CD14-positive monocyte (primary cell): ENCODE results near the gene HSPA12B. TPM values are rescaled to one million over a fixed set of nuclear protein-coding genes. Genes with fewer than 3 reads are reported as not detected.

Source experiments
- DNase-seq, 3 donors: peaks; one replicate each; pipeline ENCODE4 v3.0.0-alpha.2; 2011 to 2022
- H2AFZ ChIP-seq: 2 replicates; pipeline ENCODE4 v1.6.0; 2012; ENCODE audit warnings: mild to moderate bottlenecking, low read depth, low read length, inconsistent platforms; ENCODE audit not compliant: insufficient read depth, poor library complexity, severe bottlenecking
- H3K27ac ChIP-seq, 2 donors: 1 replicate in 1 of 2; 2 replicates in 1 of 2; pipeline ENCODE4 v1.5.1; 2012 to 2013; ENCODE audit warnings: low read length in 2 of 2, control low read depth in 1 of 2, inconsistent platforms in 1 of 2, low read depth in 1 of 2, mild to moderate bottlenecking in 1 of 2
- H3K27me3 ChIP-seq, 2 donors: one replicate each; pipeline versions ENCODE4 v1.6.0 to v1.6.1; 2011 to 2013; ENCODE audit warnings: low read length in 2 of 2; ENCODE audit not compliant: control insufficient read depth in 2 of 2, insufficient read depth in 2 of 2
- H3K36me3 ChIP-seq, 2 donors: replicated peaks in 1 of 2; 1 replicate in 1 of 2; 2 replicates in 1 of 2; pipeline versions ENCODE4 v1.5.1 to v1.6.1; 2012 to 2013; ENCODE audit warnings: low read length in 2 of 2, control low read depth in 1 of 2, inconsistent platforms in 1 of 2, mild to moderate bottlenecking in 1 of 2; ENCODE audit not compliant: insufficient read depth in 2 of 2, control insufficient read depth in 1 of 2
- H3K4me1 ChIP-seq, 2 donors: 1 replicate in 1 of 2; 2 replicates in 1 of 2; pipeline versions ENCODE4 v1.5.1 to v1.6.1; 2012 to 2013; ENCODE audit warnings: low read length in 2 of 2, control low read depth in 1 of 2, inconsistent platforms in 1 of 2, mild to moderate bottlenecking in 1 of 2, moderate library complexity in 1 of 2; ENCODE audit not compliant: insufficient read depth in 2 of 2, control insufficient read depth in 1 of 2
- H3K4me2 ChIP-seq: replicated peaks from 2 replicates; pipeline ENCODE3; 2012; ENCODE audit warnings: low read length, moderate library complexity, mild to moderate bottlenecking; ENCODE audit not compliant: poor library complexity, severe bottlenecking; ENCODE audit errors: extremely low read depth
- H3K4me3 ChIP-seq, 3 experiments: fragments of 200-600 bp in 1 of 3; sonication (generic) in 1 of 3; replicated peaks in 1 of 3; 1 replicate in 2 of 3; 2 replicates in 1 of 3; pipeline ENCODE4 v1.5.1; 2011 to 2013; ENCODE audit warnings: low read length in 3 of 3, mild to moderate bottlenecking in 3 of 3, control low read depth in 2 of 3, low read depth in 2 of 3, inconsistent platforms in 1 of 3, moderate library complexity in 1 of 3
- H3K79me2 ChIP-seq: 2 replicates; pipeline ENCODE4 v1.6.0; 2012; ENCODE audit warnings: mild to moderate bottlenecking, control low read depth, inconsistent platforms, low read length, moderate library complexity; ENCODE audit not compliant: insufficient read depth
- H3K9ac ChIP-seq: 2 replicates; pipeline ENCODE4 v1.6.0; 2017; ENCODE audit warnings: low read length, mild to moderate bottlenecking; ENCODE audit not compliant: insufficient read depth, poor library complexity, severe bottlenecking
- H3K9me3 ChIP-seq, 2 donors: replicated peaks in 1 of 2; 1 replicate in 1 of 2; 2 replicates in 1 of 2; pipeline versions ENCODE4 v1.5.1 to v1.6.1; 2012 to 2013; ENCODE audit warnings: low read length in 2 of 2, control low read depth in 1 of 2; ENCODE audit not compliant: control insufficient read depth in 1 of 2, insufficient read depth in 1 of 2
- H4K20me1 ChIP-seq: 2 replicates; pipeline ENCODE4 v1.6.0; 2012; ENCODE audit warnings: mild to moderate bottlenecking, low read length, control low read depth, moderate library complexity; ENCODE audit not compliant: insufficient read depth
- H3K27ac Mint-ChIP-seq, 7 donors: one replicate each; pipeline ENCODE4 v1.8.0; 2020; ENCODE audit warnings: mild to moderate bottlenecking in 7 of 7, mixed read lengths in 7 of 7, moderate library complexity in 6 of 7, inconsistent platforms in 2 of 7
- H3K27me3 Mint-ChIP-seq, 3 donors: one replicate each; pipeline ENCODE4 v1.8.0; 2021 to 2022; ENCODE audit warnings: low read depth in 3 of 3, mild to moderate bottlenecking in 3 of 3, mixed read lengths in 3 of 3, moderate library complexity in 3 of 3, inconsistent platforms in 1 of 3
- H3K36me3 Mint-ChIP-seq, 2 donors: one replicate each; pipeline ENCODE4 v1.8.0; 2020; ENCODE audit warnings: mixed read lengths in 2 of 2, inconsistent platforms in 1 of 2, mild to moderate bottlenecking in 1 of 2
- H3K4me1 Mint-ChIP-seq: one replicate; pipeline ENCODE4 v1.8.0; 2020; ENCODE audit warnings: mild to moderate bottlenecking, mixed read lengths
- H3K4me3 Mint-ChIP-seq, 2 donors: one replicate each; pipeline ENCODE4 v1.8.0; 2020; ENCODE audit warnings: mild to moderate bottlenecking in 2 of 2, mixed read lengths in 2 of 2, moderate library complexity in 1 of 2
- H3K9me3 Mint-ChIP-seq, 7 donors: one replicate each; pipeline ENCODE4 v1.8.0; 2020 to 2022; ENCODE audit warnings: mixed read lengths in 7 of 7, mild to moderate bottlenecking in 6 of 7, moderate library complexity in 6 of 7, inconsistent platforms in 2 of 7
- CTCF ChIP-seq: fragments of 200-600 bp; IDR thresholded peaks from one replicate; pipeline ENCODE4 v1.8.0; 2022; ENCODE audit warnings: antibody characterized with exemption, mild to moderate bottlenecking
- WGBS: methylation state at CpG from one replicate; pipeline ENCODE4 v1.1.5; 2013; ENCODE audit warnings: missing lambda C conversion rate; ENCODE audit not compliant: insufficient coverage; 5-methylcytosine and 5-hydroxymethylcytosine counted together
- intact Hi-C, 2 donors: fragments of 100-400 bp; cut with micrococcal nuclease; formaldehyde crosslinking; loops; one replicate each; pipeline versions ENCODE4 v1.15.0 to v1.15.1; 2023
- polyA plus RNA-seq, 3 donors: library from polyadenylated mRNA; depleted of rRNA in 1 of 3; unstranded in 2 of 3; stranded (reverse) in 1 of 3; fragments of 300-500 nt in 2 of 3; fragments of >200 nt in 1 of 3; fragmentation: Illumina TruSeq in 2 of 3; gene quantifications; 1 replicate in 2 of 3; 2 replicates in 1 of 3; pipeline ENCODE4 v1.2.3, GENCODE V29; 2012 to 2021

HSPA12B gene
- polyA plus RNA-seq, 3 donors: not detected

DNA sequence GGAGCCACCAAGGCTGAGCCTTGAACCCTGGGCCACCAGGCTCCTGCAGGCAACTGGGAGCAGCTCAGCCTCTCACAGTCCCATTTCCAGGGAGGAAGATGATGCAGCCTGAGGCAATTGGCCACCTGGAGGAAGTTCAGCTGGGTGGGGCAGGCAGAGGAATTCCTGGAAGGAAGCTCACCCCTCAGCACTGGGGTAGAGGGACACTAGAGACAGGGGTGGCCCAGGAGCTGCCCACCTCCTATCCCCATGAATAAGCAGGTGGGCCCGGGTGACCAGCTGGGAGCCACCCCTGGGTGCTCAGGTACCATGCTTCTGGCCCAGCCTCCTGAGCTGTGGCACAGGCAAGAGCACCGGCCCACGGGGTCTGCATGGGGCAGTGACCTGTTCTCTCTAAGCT is 3.6 kb upstream of the HSPA12B start:
- H3K4me2 ChIP-seq: no peak overlapping the region
- Mint-ChIP-seq H3K9me3 (peaks cover 0 to 5% (median 0%) of the 10 kb centered on the region in 7 donors), H3K4me1 (peaks cover 13% of the 10 kb centered on the region), H3K36me3 (no peaks in the 10 kb centered on the region), H3K27ac (no peak overlapping the region), H3K4me3 (no peak overlapping the region), H3K27me3 (peaks cover 38 to 55% (median 55%) of the 10 kb centered on the region in 3 donors)
- DNase-seq: no peak
- H2AFZ ChIP-seq: no peak overlapping the region
- no peaks in the 10 kb centered on the region for H3K36me3 ChIP-seq
- TF ChIP-seq CTCF: no peak
- H3K4me1 ChIP-seq: no peaks in the 10 kb centered on the region
- intact Hi-C loops: no loop called here
- H4K20me1 ChIP-seq: no peaks in the 10 kb centered on the region
- no peak overlapping the region for H3K4me3 ChIP-seq
- no peak overlapping the region for H3K27ac ChIP-seq
- no peaks in the 10 kb centered on the region for H3K79me2 ChIP-seq
- no peak overlapping the region for H3K9ac ChIP-seq
- 67% methylated on average over 1 of the region's 3 CpGs for WGBS
- H3K9me3 ChIP-seq: peaks cover 0 to 4% of the 10 kb centered on the region in 2 donors
- H3K27me3 ChIP-seq: peaks cover 0 to 50% of the 10 kb centered on the region in 2 donors

DNA sequence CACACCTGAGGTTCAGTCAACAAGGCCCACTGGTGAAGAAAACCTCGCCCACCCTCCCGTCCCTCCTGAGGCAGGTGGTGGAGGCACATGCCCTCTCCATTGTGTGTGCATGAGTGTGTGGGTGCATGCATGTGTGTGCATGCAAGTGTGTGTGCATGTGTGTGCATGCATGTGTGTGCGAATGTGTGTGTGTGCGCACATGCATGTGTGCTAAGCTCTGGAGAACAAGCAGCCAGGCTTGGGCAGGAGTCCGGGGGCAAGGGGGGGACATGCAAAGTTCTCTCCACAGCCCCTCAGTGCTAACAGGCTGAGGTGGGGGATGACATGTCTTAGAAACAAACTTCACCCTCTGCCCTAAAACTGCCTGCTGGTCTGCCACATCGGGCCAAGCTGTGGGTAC is 3.1 kb upstream of the HSPA12B start:
- Mint-ChIP-seq H3K27ac (no peak overlapping the region), H3K9me3 (peaks cover 0 to 5% (median 0%) of the 10 kb centered on the region in 7 donors), H3K4me1 (peaks cover 11% of the 10 kb centered on the region), H3K4me3 (no peak overlapping the region), H3K36me3 (no peaks in the 10 kb centered on the region), H3K27me3 (peaks cover 39 to 60% (median 55%) of the 10 kb centered on the region in 3 donors)
- TF ChIP-seq CTCF: no peak
- peaks cover 0 to 50% of the 10 kb centered on the region in 2 donors for H3K27me3 ChIP-seq
- 94% methylated on average over 2 of the region's 6 CpGs for WGBS
- H3K36me3 ChIP-seq: no peaks in the 10 kb centered on the region
- H3K4me2 ChIP-seq: no peak overlapping the region
- no peak overlapping the region for H3K9ac ChIP-seq
- no peak overlapping the region for H3K27ac ChIP-seq
- H4K20me1 ChIP-seq: no peaks in the 10 kb centered on the region
- H3K9me3 ChIP-seq: peaks cover 0 to 4% of the 10 kb centered on the region in 2 donors
- no peak overlapping the region for H2AFZ ChIP-seq
- H3K4me3 ChIP-seq: no peak overlapping the region
- H3K4me1 ChIP-seq: no peaks in the 10 kb centered on the region
- DNase-seq: no peak
- intact Hi-C loops: no loop called here
- no peaks in the 10 kb centered on the region for H3K79me2 ChIP-seq
